AG09309 (cell line): Measurements from ENCODE around the gene DPYSL5.

Experiments used
- DNase-seq: peaks from one replicate; pipeline ENCODE4 v3.0.0-alpha.2; 2010; ENCODE audit warnings: low read depth
- H3K4me3 ChIP-seq: 2 replicates; pipeline ENCODE4 v1.5.1; 2011; ENCODE audit warnings: mild to moderate bottlenecking, low read depth, low read length, moderate library complexity; ENCODE audit not compliant: control insufficient read depth
- TF ChIP-seq, protein P1 (sequence below): IDR thresholded peaks from 2 replicates; pipeline ENCODE4 v1.5.1; 2011; ENCODE audit warnings: mild to moderate bottlenecking, low read depth, low read length, inconsistent platforms; ENCODE audit not compliant: insufficient read depth, control insufficient read depth; ENCODE audit errors: missing control alignments

The DPYSL5 gene

DNA sequence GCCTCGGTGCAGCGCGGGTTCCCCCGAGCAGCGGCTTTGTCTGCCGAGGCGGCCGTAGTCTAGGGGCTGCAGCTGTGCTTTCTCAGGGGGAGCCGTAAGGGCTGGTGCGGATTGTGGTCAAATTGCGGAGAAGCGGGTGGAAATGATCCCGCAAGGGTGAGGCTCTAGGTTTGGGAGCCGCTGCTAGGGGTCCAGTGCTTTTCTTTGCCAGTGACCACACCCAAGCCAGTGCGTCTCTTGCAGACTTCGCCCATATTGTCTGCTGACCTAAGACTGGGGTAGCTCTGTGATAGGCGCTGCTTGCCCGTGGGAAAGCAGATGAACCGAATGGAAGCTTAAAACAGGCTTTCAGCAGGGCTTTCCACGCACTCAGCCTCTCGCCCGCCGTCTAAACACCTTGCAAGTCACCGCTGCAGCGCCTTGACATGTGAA, 2.1 kb downstream of the DPYSL5 start:
- TF ChIP-seq, protein P1, sequence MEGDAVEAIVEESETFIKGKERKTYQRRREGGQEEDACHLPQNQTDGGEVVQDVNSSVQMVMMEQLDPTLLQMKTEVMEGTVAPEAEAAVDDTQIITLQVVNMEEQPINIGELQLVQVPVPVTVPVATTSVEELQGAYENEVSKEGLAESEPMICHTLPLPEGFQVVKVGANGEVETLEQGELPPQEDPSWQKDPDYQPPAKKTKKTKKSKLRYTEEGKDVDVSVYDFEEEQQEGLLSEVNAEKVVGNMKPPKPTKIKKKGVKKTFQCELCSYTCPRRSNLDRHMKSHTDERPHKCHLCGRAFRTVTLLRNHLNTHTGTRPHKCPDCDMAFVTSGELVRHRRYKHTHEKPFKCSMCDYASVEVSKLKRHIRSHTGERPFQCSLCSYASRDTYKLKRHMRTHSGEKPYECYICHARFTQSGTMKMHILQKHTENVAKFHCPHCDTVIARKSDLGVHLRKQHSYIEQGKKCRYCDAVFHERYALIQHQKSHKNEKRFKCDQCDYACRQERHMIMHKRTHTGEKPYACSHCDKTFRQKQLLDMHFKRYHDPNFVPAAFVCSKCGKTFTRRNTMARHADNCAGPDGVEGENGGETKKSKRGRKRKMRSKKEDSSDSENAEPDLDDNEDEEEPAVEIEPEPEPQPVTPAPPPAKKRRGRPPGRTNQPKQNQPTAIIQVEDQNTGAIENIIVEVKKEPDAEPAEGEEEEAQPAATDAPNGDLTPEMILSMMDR = no peak
- DNase-seq = no peak
- H3K4me3 ChIP-seq = no peak overlapping the region

DNA sequence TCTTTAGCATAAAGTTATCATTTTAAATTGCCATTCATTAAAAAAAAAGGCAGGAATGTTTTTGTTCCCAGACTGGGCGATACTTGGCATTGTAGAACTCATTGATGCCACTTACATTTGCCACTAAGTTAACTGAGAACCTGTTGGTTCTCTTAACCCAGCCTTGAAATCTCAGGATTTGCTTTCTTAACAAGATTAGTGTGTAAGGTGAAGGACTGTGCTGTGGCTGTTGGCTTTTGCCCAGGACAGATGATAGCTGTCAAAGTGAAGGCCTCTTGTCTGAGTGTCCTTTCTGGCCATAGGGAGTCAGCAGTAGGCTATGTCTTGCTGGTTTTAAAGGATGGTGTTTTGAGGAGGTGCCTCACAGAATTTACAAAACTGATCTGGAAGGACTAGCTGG, 2.6 kb downstream of the DPYSL5 start:
- H3K4me3 ChIP-seq = no peak overlapping the region
- no peak for DNase-seq
- TF ChIP-seq, protein P1 = no peak

DNA sequence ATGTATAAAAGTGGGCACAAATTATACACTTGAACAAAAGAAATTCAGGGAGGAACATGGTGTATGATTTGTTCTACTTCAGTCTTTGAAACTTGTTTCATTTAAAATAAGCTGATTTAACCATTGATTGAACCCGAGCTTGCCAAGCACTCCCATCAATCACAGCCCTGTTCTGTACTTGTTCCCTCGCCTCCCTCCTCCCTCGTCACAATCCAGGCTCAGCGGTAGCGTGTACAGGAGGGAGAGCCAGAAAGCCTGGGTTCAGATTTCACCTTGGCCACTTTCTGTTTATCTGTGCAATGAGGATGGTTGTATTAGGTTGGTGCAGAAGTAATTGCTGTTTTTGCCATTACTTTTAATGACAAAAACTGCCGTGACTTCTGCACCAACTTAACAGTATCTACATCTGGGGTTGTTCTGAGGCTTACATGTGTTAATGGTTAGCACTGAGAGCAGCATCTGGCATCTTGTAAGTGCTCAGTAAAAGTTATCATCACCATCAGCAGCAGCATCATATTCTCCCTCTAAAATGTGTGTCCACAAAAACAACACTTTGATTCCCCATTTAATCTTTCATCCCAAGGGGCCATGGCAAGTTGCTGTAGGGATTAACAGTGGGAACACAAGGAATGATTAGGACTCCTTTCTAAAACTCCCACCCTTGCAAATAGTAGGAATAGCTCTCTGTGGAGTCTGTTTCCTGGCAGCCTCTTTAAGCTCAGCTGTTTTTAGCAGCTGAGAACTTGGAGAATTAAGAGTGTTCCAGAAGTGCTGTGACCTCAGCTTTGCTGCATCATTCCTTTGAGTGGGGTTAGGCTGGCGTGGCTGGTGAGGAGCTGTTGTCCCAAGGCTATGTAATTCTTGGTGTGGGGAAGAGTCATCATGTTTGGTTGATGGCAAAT, 4.7 kb downstream of the DPYSL5 start:
- no peak for DNase-seq
- no peak overlapping the region for H3K4me3 ChIP-seq
- TF ChIP-seq, protein P1 = no peak

DNA sequence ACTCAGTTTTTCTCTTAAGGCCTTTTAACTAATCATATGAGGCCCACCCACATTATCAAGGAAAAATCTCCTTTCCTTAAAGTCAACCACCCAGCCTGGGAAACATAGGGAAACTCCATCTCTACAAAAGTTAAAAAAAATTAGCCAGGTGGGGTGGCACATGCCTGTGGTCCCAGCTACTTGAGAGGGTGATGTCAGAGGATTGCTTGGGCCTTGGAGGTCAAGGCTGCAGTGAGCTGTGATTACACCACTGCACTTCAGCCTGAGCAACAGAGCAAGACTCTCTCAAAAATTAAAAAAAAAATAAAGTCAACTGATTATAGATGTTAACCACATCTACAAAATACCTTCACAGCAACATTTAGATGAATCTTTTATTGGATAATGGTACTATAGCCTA, 5.8 kb downstream of the DPYSL5 start:
- TF ChIP-seq, protein P1 = no peak
- H3K4me3 ChIP-seq = no peak overlapping the region
- DNase-seq = no peak

DNA sequence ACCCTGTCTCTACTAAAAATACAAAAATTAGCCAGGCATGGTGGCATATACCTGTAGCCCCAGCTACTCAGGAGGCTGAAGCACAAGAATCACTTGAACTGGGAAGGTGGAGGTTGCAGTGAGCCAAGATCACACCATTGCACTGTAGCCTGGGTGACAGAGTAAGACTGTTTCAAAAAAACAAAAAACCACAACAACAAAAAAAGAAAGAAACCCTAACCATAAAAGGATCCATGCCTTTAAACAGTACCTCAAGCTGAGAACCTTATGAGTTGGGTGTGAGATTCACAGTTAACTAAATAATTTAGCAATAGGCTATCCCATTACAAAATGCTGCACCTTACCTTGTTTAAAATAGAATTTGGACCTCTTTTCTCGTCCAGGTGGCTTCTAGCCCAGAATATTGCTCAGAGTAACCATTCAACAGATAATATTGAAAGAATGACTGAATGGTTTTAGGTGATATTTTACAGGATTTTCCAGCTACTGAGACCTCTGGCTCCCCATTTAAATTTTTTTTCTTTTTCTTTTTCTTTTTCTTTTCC, 6.4 kb downstream of the DPYSL5 start:
- H3K4me3 ChIP-seq = no peak overlapping the region
- TF ChIP-seq, protein P1 = no peak
- no peak for DNase-seq

DNA sequence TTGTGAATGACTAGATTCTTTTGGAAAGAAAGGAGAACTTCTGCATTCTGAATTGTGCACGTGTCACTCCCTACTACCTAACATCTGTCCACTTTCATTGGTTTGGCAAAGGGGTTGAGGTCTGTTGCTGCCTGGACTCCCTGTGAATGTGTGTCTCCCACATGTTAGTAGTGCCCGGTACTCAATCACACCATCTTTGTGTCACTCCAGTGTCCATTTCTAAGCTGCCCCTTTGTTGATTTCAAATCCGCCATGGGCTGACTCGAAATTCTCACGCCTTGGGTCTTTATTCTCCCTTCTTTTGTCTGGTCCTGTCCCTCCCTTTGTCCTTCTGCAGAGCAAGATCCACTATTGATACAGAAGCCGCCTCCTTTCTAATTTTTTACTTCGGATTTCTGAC, 7.5 kb downstream of the DPYSL5 start:
- DNase-seq = no peak
- TF ChIP-seq, protein P1 = no peak
- no peak overlapping the region for H3K4me3 ChIP-seq
